ENCODE data around the gene IFT88. TPM values are rescaled to one million over a fixed set of nuclear protein-coding genes. Genes with fewer than 3 reads are reported as not detected.

IFT88 gene
- total RNA-seq, 4 donors from 2014 or later = 11.4 to 22.0 (median 13.3) TPM

DNA sequence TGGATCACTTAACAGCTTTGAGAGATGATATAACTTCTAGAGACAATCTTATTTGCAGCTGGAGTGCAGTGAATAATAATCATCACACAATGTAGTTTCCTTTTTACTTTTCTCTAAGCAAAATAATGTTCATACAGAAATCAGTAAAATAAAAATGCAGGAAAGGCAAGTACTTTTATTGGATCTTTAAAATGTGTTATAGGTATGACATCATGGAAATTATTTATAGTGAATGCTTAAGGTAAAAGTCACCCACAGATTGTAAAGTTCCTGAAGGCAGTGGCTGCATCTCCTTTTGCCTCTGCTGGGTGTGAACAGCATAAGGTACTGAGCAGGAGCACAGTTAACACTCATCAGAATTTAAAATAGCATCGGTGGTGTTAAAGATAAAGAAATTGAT is 119.2 kb downstream of the IFT88 start:
- TF ChIP-seq, protein P1, sequence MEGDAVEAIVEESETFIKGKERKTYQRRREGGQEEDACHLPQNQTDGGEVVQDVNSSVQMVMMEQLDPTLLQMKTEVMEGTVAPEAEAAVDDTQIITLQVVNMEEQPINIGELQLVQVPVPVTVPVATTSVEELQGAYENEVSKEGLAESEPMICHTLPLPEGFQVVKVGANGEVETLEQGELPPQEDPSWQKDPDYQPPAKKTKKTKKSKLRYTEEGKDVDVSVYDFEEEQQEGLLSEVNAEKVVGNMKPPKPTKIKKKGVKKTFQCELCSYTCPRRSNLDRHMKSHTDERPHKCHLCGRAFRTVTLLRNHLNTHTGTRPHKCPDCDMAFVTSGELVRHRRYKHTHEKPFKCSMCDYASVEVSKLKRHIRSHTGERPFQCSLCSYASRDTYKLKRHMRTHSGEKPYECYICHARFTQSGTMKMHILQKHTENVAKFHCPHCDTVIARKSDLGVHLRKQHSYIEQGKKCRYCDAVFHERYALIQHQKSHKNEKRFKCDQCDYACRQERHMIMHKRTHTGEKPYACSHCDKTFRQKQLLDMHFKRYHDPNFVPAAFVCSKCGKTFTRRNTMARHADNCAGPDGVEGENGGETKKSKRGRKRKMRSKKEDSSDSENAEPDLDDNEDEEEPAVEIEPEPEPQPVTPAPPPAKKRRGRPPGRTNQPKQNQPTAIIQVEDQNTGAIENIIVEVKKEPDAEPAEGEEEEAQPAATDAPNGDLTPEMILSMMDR (IDR thresholded peaks at IDR 0.05; ENCODE audit: low read depth) = no peak

DNA sequence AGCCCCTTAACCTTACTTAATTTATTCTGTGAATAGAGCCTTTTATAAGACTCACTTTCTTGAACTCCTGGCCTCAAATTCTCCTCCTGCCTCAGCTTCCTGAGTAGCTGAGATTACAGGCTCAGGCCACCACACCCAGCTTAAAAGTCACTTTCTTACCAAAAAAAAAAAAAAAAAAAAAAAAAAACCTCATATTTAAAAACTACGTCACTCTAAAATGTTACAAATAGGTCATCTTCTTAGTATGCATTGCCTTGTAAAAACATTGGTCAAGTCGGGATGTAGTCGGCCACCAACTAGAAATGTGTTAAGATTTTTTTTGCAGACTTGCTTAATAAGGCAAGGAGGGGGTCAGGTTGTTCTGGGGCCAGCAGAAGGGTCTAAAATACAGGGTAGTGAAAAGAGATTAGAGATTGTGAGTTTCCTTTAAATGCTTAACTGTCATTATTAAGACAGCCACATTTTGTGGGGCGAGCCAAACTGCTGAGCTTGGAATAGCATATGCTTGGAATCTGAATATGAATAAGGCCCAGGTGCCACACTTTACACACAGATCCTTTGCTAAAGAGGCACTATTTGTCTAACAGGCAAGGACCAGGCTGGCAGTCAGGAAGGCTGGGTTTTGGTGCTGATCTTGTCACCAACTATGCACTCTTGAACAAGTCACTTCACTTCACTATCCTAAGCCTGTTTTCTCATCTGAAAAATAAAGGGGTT is 120.1 kb downstream of the IFT88 start:
- TF ChIP-seq, protein P1 (IDR thresholded peaks at IDR 0.05; ENCODE audit: low read depth) = no peak

DNA sequence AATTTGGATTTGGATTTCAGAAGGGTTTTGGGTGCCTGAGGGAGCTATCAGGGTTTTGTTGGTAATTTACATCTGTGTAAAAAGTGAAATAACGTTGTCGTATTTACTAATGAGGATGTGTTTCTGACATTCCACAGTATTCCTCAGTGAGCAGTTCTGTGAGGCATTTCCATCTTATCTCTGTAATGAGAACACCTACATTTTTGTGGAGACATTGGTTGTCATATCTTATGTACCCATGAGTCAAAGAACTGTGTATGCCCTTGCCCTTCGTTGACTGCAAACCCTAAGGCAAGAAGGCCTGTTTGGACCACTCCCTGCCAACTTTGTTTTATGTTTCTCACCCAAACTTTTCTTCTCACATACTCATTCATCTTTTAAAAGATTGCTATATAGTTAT is 122.3 kb downstream of the IFT88 start:
- TF ChIP-seq, protein P1 (IDR thresholded peaks at IDR 0.05; ENCODE audit: low read depth) = no peak

DNA sequence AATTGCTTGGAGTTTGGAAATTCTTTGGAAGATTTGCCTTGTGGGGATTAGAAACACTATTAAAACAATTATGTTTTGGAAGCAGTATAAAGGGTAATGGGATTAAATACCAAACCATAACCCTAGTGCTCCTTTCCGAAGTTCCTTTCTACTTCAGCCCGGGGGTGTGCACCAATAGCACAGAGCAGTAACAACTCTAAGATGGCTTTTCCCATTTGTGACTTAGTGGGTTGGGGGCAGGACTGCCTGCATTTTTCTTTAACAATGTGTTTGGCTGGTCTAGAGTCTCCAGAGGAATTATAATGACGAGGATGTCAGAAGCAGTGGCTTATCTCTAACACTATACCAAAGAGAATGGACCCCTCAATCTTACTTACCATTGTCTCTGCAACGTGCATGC is 124.7 kb downstream of the IFT88 start:
- TF ChIP-seq, protein P1 (IDR thresholded peaks at IDR 0.05; ENCODE audit: low read depth) = no peak

DNA sequence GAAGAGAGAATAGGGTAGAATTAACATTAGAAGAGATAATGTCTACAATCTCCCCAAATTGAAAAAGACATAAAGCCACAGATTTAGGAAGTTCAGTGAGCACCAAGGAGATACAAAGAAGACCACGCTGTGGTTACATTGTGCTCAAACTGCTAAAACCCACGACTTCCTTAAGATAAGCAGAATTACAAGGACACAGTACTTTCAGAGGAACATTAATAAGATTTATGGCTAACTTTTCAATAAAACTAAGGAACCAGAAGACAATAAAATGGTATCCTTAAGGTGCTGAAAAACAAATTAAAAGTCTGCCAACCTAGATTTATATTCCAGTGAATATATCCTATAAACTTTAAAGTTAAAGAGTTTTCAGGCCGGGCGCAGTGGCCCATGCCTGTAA is 129.1 kb downstream of the IFT88 start:
- TF ChIP-seq, protein P1 (IDR thresholded peaks at IDR 0.05; ENCODE audit: low read depth) = no peak

DNA sequence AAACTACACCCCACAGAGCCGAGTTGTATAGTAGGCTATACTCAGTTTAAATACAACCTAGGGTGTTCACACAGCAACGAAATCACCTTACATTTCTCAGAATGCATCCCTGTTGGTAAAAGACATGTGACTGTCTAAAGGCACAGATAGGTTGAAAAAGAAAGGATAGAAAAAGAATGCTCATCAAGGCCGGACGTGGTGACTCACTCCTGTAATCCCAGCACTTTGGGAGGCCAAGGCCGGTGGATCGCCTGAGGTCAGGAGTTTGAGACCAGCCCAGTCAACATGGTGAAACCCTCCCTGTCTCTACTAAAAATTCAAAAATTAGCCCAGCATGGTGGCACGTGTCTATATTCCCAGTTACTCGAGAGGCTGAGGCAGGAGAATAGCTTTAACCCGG is 132.8 kb downstream of the IFT88 start:
- TF ChIP-seq, protein P1 (IDR thresholded peaks at IDR 0.05; ENCODE audit: low read depth) = no peak

DNA sequence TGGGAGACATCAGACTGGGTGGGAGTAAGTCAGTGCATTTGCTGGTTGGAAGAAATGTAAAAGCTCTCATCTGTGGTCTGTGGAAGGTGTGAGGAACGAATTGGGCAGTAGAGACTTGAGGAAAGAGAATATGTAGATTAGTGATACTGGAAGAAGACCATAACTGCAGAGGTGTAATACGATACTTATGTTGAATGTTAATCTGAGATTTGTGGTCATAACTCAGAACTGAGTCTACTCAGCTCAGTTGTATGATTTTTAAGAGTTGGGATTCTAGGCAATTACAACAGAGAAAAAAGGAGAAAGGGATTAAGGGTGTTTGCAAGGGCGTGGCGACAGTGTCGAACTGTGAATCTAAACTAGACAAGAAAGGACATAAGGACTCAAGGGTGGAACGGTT is 133.3 kb downstream of the IFT88 start:
- TF ChIP-seq, protein P1 (IDR thresholded peaks at IDR 0.05; ENCODE audit: low read depth) = no peak
